T-helper 2 cell treated with Interferon-gamma antibody and Interleukin-4, amounts not matched to agents 5 μg/mL and 100 μg/mL, for 36 hours (primary cell): Measurements from ENCODE around the gene KDM4C.
A peak's percentile ranks its signal among the peaks of the same experiment; 100 is the strongest.

Experiments
- DNase-seq: peaks from one replicate; pipeline ENCODE4 v3.0.0; 2021; ENCODE audit warnings: low spot score
- H3K27ac Mint-ChIP-seq: one replicate; pipeline ENCODE4 v1.8.0; 2021; ENCODE audit warnings: mild to moderate bottlenecking, mixed read lengths
- H3K27me3 Mint-ChIP-seq: one replicate; pipeline ENCODE4 v1.8.0; 2021; ENCODE audit warnings: low read depth, mixed read lengths
- H3K36me3 Mint-ChIP-seq: one replicate; pipeline ENCODE4 v1.8.0; 2021; ENCODE audit warnings: low read depth, mixed read lengths
- H3K4me1 Mint-ChIP-seq: one replicate; pipeline ENCODE4 v1.8.0; 2021; ENCODE audit warnings: low read depth, mixed read lengths
- H3K4me3 Mint-ChIP-seq: one replicate; pipeline ENCODE4 v1.8.0; 2022; ENCODE audit warnings: mild to moderate bottlenecking, moderate library complexity, mixed read lengths
- H3K9me3 Mint-ChIP-seq: one replicate; pipeline ENCODE4 v1.8.0; 2021; ENCODE audit warnings: mixed read lengths

KDM4C gene

GRCh38 chr9:7139886-7140285 is 382.1 kb downstream of the KDM4C start:
- Mint-ChIP-seq H3K9me3 (no peaks in the 10 kb centered on the region), H3K4me3 (no peak overlapping the region), H3K27ac (no peak overlapping the region), H3K27me3 (no peaks in the 10 kb centered on the region), H3K4me1 (no peaks in the 10 kb centered on the region), H3K36me3 (peaks cover 23% of the 10 kb centered on the region)
- no peak for DNase-seq

GRCh38 chr9:7140401-7140800 is 382.6 kb downstream of the KDM4C start:
- H3K27ac Mint-ChIP-seq = no peak overlapping the region
- no peaks in the 10 kb centered on the region for H3K9me3 Mint-ChIP-seq
- DNase-seq = no peak
- peaks cover 18% of the 10 kb centered on the region for H3K36me3 Mint-ChIP-seq
- no peaks in the 10 kb centered on the region for H3K4me1 Mint-ChIP-seq
- no peaks in the 10 kb centered on the region for H3K27me3 Mint-ChIP-seq
- H3K4me3 Mint-ChIP-seq = no peak overlapping the region

GRCh38 chr9:7143645-7144200 is 385.9 kb downstream of the KDM4C start:
- H3K36me3 Mint-ChIP-seq = peaks cover 12% of the 10 kb centered on the region
- DNase-seq = no peak
- no peak overlapping the region for H3K27ac Mint-ChIP-seq
- no peak overlapping the region for H3K4me3 Mint-ChIP-seq
- H3K27me3 Mint-ChIP-seq = no peaks in the 10 kb centered on the region
- no peaks in the 10 kb centered on the region for H3K4me1 Mint-ChIP-seq
- H3K9me3 Mint-ChIP-seq = no peaks in the 10 kb centered on the region

- DNase-seq = no peak
- H3K4me1 Mint-ChIP-seq = peaks cover under 1% of the 10 kb centered on the region
- H3K36me3 Mint-ChIP-seq = peaks cover 12% of the 10 kb centered on the region
- no peak overlapping the region for H3K27ac Mint-ChIP-seq
- no peak overlapping the region for H3K4me3 Mint-ChIP-seq
- H3K9me3 Mint-ChIP-seq = no peaks in the 10 kb centered on the region
- H3K27me3 Mint-ChIP-seq = no peaks in the 10 kb centered on the region
Observed at GRCh38 chr9:7144265-7145046, 386.7 kb downstream of the KDM4C start.

- H3K36me3 Mint-ChIP-seq = peaks cover 12% of the 10 kb centered on the region
- H3K4me1 Mint-ChIP-seq = peaks cover 11% of the 10 kb centered on the region
- no peak for DNase-seq
- no peaks in the 10 kb centered on the region for H3K9me3 Mint-ChIP-seq
- H3K27me3 Mint-ChIP-seq = no peaks in the 10 kb centered on the region
- H3K27ac Mint-ChIP-seq = no peak overlapping the region
- no peak overlapping the region for H3K4me3 Mint-ChIP-seq
Observed at GRCh38 chr9:7145361-7146069, 387.7 kb downstream of the KDM4C start.

GRCh38 chr9:7146582-7146981 is 388.8 kb downstream of the KDM4C start:
- no peak for DNase-seq
- Mint-ChIP-seq H3K9me3 (no peaks in the 10 kb centered on the region), H3K27ac (peak overlapping the region; percentile 46), H3K4me3 (no peak overlapping the region), H3K27me3 (no peaks in the 10 kb centered on the region), H3K36me3 (peaks cover 8% of the 10 kb centered on the region), H3K4me1 (peaks cover 15% of the 10 kb centered on the region)

- Mint-ChIP-seq H3K27ac (no peak overlapping the region), H3K36me3 (peaks cover 10% of the 10 kb centered on the region), H3K4me1 (peaks cover 16% of the 10 kb centered on the region), H3K27me3 (no peaks in the 10 kb centered on the region), H3K4me3 (no peak overlapping the region), H3K9me3 (no peaks in the 10 kb centered on the region)
- DNase-seq = no peak
Observed at GRCh38 chr9:7147121-7148090, 389.6 kb downstream of the KDM4C start.

- peaks cover 10% of the 10 kb centered on the region for H3K36me3 Mint-ChIP-seq
- no peaks in the 10 kb centered on the region for H3K27me3 Mint-ChIP-seq
- no peak overlapping the region for H3K27ac Mint-ChIP-seq
- peaks cover 17% of the 10 kb centered on the region for H3K4me1 Mint-ChIP-seq
- no peak overlapping the region for H3K4me3 Mint-ChIP-seq
- H3K9me3 Mint-ChIP-seq = no peaks in the 10 kb centered on the region
- DNase-seq = no peak
Observed at GRCh38 chr9:7148243-7148765, 390.5 kb downstream of the KDM4C start.

GRCh38 chr9:7149258-7149657 is 391.5 kb downstream of the KDM4C start:
- peak overlapping the region; percentile 89 for H3K27ac Mint-ChIP-seq
- H3K4me3 Mint-ChIP-seq = no peak overlapping the region
- peaks cover 17% of the 10 kb centered on the region for H3K4me1 Mint-ChIP-seq
- H3K36me3 Mint-ChIP-seq = peaks cover 13% of the 10 kb centered on the region
- no peaks in the 10 kb centered on the region for H3K9me3 Mint-ChIP-seq
- no peaks in the 10 kb centered on the region for H3K27me3 Mint-ChIP-seq
- DNase-seq = no peak

- H3K27ac Mint-ChIP-seq = peak overlapping the region; percentile 89
- no peaks in the 10 kb centered on the region for H3K27me3 Mint-ChIP-seq
- H3K4me1 Mint-ChIP-seq = peaks cover 17% of the 10 kb centered on the region
- peak overlapping the region; percentile 71 for H3K4me3 Mint-ChIP-seq
- H3K9me3 Mint-ChIP-seq = no peaks in the 10 kb centered on the region
- H3K36me3 Mint-ChIP-seq = peaks cover 14% of the 10 kb centered on the region
- DNase-seq = no peak
Observed at GRCh38 chr9:7150153-7150890, 392.5 kb downstream of the KDM4C start.

- peaks cover 27% of the 10 kb centered on the region for H3K36me3 Mint-ChIP-seq
- H3K27ac Mint-ChIP-seq = no peak overlapping the region
- no peak for DNase-seq
- no peaks in the 10 kb centered on the region for H3K27me3 Mint-ChIP-seq
- peaks cover 18% of the 10 kb centered on the region for H3K4me1 Mint-ChIP-seq
- peaks cover 4% of the 10 kb centered on the region for H3K9me3 Mint-ChIP-seq
- H3K4me3 Mint-ChIP-seq = no peak overlapping the region
Observed at GRCh38 chr9:7153134-7153533, 395.4 kb downstream of the KDM4C start.

- no peaks in the 10 kb centered on the region for H3K27me3 Mint-ChIP-seq
- no peak for DNase-seq
- no peak overlapping the region for H3K4me3 Mint-ChIP-seq
Observed at GRCh38 chr9:7153566-7153965, 395.8 kb downstream of the KDM4C start.

More at GRCh38 chr9:7153566-7153965, 395.8 kb downstream of the KDM4C start:
- Mint-ChIP-seq H3K27ac (no peak overlapping the region), H3K4me1 (peaks cover 18% of the 10 kb centered on the region), H3K9me3 (peaks cover 4% of the 10 kb centered on the region), H3K36me3 (peaks cover 24% of the 10 kb centered on the region)
